ENCODE results near the gene EIF4G3.

DNA sequence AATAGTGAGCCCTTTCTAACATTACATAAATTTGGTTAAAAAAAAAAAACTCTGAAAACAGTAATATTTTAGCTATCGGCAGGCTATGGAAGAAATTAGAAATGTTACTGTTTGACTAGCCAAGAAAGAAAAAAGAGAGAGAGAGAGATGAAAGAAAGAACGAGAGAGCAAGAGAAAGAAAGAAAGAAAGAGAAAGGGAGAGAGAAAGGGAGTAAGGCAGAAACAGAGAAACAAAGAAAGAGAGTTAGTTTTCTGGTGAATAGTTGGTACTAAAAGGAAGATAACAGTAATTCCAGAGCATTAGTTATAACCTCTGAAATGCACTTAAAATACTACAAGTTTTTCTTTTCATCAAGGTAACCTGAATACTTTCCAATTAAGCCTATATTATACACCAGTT, 229.3 kb downstream of the EIF4G3 start:
- TF ChIP-seq CTCF (IDR thresholded peaks at IDR 0.05 in 4 of 5, conservative IDR thresholded peaks at IDR 0.05 in 1 of 5) (no peak), POLR2A (IDR thresholded peaks at IDR 0.05) (no peak)

All from gastrocnemius medialis (tissue), 4 donors.